Thymus (tissue), 11 donors: Measurements from ENCODE around the gene SMG9. TPM values are rescaled to one million over a fixed set of nuclear protein-coding genes. Genes with fewer than 3 reads are reported as not detected.
A peak's percentile ranks its signal among the peaks of the same experiment; 100 is the strongest.
"Not testable (repeated sequence)": the region's sequence is repeated elsewhere in the genome, so short reads cannot be mapped to it uniquely, and the experiment has no call there.

ENCODE experiments used
- DNase-seq, 9 donors: peaks; one replicate each; pipeline ENCODE4 v3.0.0-alpha.2; 2013; ENCODE audit warnings: low spot score in 9 of 9, low read depth in 6 of 9, missing footprints in 1 of 9
- H3K27ac ChIP-seq, 2 donors: one replicate each; pipeline ENCODE4 v1.5.1; 2013; ENCODE audit warnings: control low read depth in 1 of 2, low read depth in 1 of 2, low read length in 1 of 2, mild to moderate bottlenecking in 1 of 2, moderate library complexity in 1 of 2
- H3K27me3 ChIP-seq, 2 donors: one replicate each; pipeline ENCODE4 v1.5.1; 2013; ENCODE audit warnings: low read length in 1 of 2; ENCODE audit not compliant: control insufficient read depth in 2 of 2, insufficient read depth in 1 of 2
- H3K36me3 ChIP-seq, 2 donors: one replicate each; pipeline ENCODE4 v1.5.1; 2013; ENCODE audit warnings: low read length in 1 of 2, mild to moderate bottlenecking in 1 of 2, moderate library complexity in 1 of 2; ENCODE audit not compliant: control insufficient read depth in 2 of 2, insufficient read depth in 2 of 2
- H3K4me1 ChIP-seq, 2 donors: one replicate each; pipeline ENCODE4 v1.5.1; 2013; ENCODE audit warnings: low read length in 2 of 2; ENCODE audit not compliant: control insufficient read depth in 2 of 2, insufficient read depth in 2 of 2
- H3K4me3 ChIP-seq, 2 donors: one replicate each; pipeline ENCODE4 v1.5.1; 2013; ENCODE audit warnings: low read length in 2 of 2, control low read depth in 1 of 2, mild to moderate bottlenecking in 1 of 2
- H3K9me3 ChIP-seq, 2 donors: one replicate each; pipeline ENCODE4 v1.5.1; 2013; ENCODE audit warnings: low read length in 1 of 2, mild to moderate bottlenecking in 1 of 2; ENCODE audit not compliant: control insufficient read depth in 2 of 2, insufficient read depth in 1 of 2
- whole genome bisulfite sequencing: extraction: QIAGEN DNeasy Blood & Tissue Kit; methylation state at CpG from one replicate; pipeline ENCODE4 v1.1.7; 2013; 5-methylcytosine and 5-hydroxymethylcytosine counted together
- polyA plus RNA-seq: library from polyadenylated mRNA; stranded (reverse); fragments of 200-250 nt; gene quantifications from one replicate; pipeline ENCODE4 v1.2.3, GENCODE V29; 2013
- total RNA-seq: library from RNA; stranded (reverse); fragments of 120-200 nt; gene quantifications from one replicate; pipeline ENCODE4 v1.2.4, GENCODE V29; 2013
- donor health status: healthy.

The SMG9 gene
- total and polyA plus RNA-seq, 2 donors, result 16.0 to 36.9 TPM

- Histone ChIP-seq H3K36me3 (peaks cover 6 to 20% of the 10 kb centered on the region in 2 donors), H3K4me1 (peaks cover 4 to 24% of the 10 kb centered on the region in 2 donors), H3K27ac (peak overlapping the region; percentile 24 to 48)
- not testable (repeated sequence) for DNase-seq, H3K27me3 ChIP-seq, H3K9me3 ChIP-seq, H3K4me3 ChIP-seq
- WGBS, result 92% methylated on average over 8 of the region's 8 CpGs
Measured at GRCh38 chr19:43764684-43765083, 9.9 kb upstream of the SMG9 start.

GRCh38 chr19:43763473-43763939 lies 8.7 kb upstream of the SMG9 start:
- peaks cover 4 to 24% of the 10 kb centered on the region in 2 donors for H3K4me1 ChIP-seq
- H3K4me3 ChIP-seq, result no peak overlapping the region
- no peaks in the 10 kb centered on the region for H3K9me3 ChIP-seq
- no peaks in the 10 kb centered on the region for H3K27me3 ChIP-seq
- H3K36me3 ChIP-seq, result peaks cover 0 to 9% of the 10 kb centered on the region in 2 donors
- no peak for DNase-seq
- H3K27ac ChIP-seq, result no peak overlapping the region
- WGBS, result 92% methylated on average over 3 of the region's 3 CpGs

- H3K27ac ChIP-seq, result no peak overlapping the region
- no peak overlapping the region for H3K4me3 ChIP-seq
- no peak for DNase-seq
- 98% methylated on average over 3 of the region's 3 CpGs for WGBS
- H3K27me3 ChIP-seq, result no peaks in the 10 kb centered on the region
- H3K9me3 ChIP-seq, result no peaks in the 10 kb centered on the region
- H3K36me3 ChIP-seq, result peaks cover 0 to 6% of the 10 kb centered on the region in 2 donors
- H3K4me1 ChIP-seq, result peaks cover 4 to 24% of the 10 kb centered on the region in 2 donors
Measured at GRCh38 chr19:43762814-43763213, 8.1 kb upstream of the SMG9 start.

- Histone ChIP-seq H3K4me3 (no peak overlapping the region), H3K9me3 (no peaks in the 10 kb centered on the region), H3K27ac (no peak overlapping the region), H3K36me3 (peaks cover 0 to 9% of the 10 kb centered on the region in 2 donors), H3K27me3 (no peaks in the 10 kb centered on the region), H3K4me1 (peaks cover 0 to 19% of the 10 kb centered on the region in 2 donors)
- 98% methylated on average over 4 of the region's 4 CpGs for whole genome bisulfite sequencing
- DNase-seq, result no peak
Measured at GRCh38 chr19:43760941-43761340, 6.2 kb upstream of the SMG9 start.

- Histone ChIP-seq H3K4me1 (peaks cover 0 to 9% of the 10 kb centered on the region in 2 donors), H3K27ac (no peak overlapping the region)
- 97% methylated on average over 5 of the region's 5 CpGs for WGBS
Measured at GRCh38 chr19:43759515-43759914, 4.8 kb upstream of the SMG9 start.

GRCh38 chr19:43755256-43755801 lies 567 bp upstream of the SMG9 start:
- Histone ChIP-seq H3K4me3 (peak overlapping the region; percentile 82 to 86), H3K4me1 (peaks cover 9 to 28% of the 10 kb centered on the region in 2 donors), H3K36me3 (peaks cover 6 to 13% of the 10 kb centered on the region in 2 donors), H3K27me3 (no peaks in the 10 kb centered on the region), H3K27ac (peak overlapping the region; percentile 100), H3K9me3 (no peaks in the 10 kb centered on the region)
- WGBS, result under 1% methylated on average over 28 of the region's 28 CpGs
- peak in 8 of 9 donors; percentile 46 to 84 (median 69) for DNase-seq

More at GRCh38 chr19:43759515-43759914, 4.8 kb upstream of the SMG9 start:
- no peaks in the 10 kb centered on the region for H3K27me3 ChIP-seq
- H3K4me3 ChIP-seq, result no peak overlapping the region
- peaks cover 0 to 3% of the 10 kb centered on the region in 2 donors for H3K36me3 ChIP-seq
- H3K9me3 ChIP-seq, result no peaks in the 10 kb centered on the region
- DNase-seq, result no peak

- H3K27ac ChIP-seq, result peak overlapping the region; percentile 100
- no peaks in the 10 kb centered on the region for H3K27me3 ChIP-seq
- H3K9me3 ChIP-seq, result no peaks in the 10 kb centered on the region
- peak in 2 of 9 donors; percentile 33 to 40 for DNase-seq
- peaks cover 9 to 28% of the 10 kb centered on the region in 2 donors for H3K4me1 ChIP-seq
- under 1% methylated on average over 11 of the region's 11 CpGs for WGBS
- peaks cover 16 to 24% of the 10 kb centered on the region in 2 donors for H3K36me3 ChIP-seq
- peak overlapping the region; percentile 82 to 86 for H3K4me3 ChIP-seq
Measured at GRCh38 chr19:43754253-43754502, 584 bp downstream of the SMG9 start.

GRCh38 chr19:43752287-43752875 lies 2.4 kb downstream of the SMG9 start:
- no peak for DNase-seq
- H3K4me1 ChIP-seq, result peaks cover 9 to 28% of the 10 kb centered on the region in 2 donors
- no peaks in the 10 kb centered on the region for H3K9me3 ChIP-seq
- no peak overlapping the region for H3K27ac ChIP-seq
- 97% methylated on average over 6 of the region's 6 CpGs for WGBS
- H3K4me3 ChIP-seq, result no peak overlapping the region
- peaks cover 34 to 39% of the 10 kb centered on the region in 2 donors for H3K36me3 ChIP-seq
- no peaks in the 10 kb centered on the region for H3K27me3 ChIP-seq

- DNase-seq, result no peak
- H3K27me3 ChIP-seq, result no peaks in the 10 kb centered on the region
- peaks cover 41 to 46% of the 10 kb centered on the region in 2 donors for H3K36me3 ChIP-seq
- H3K4me1 ChIP-seq, result peaks cover 9 to 25% of the 10 kb centered on the region in 2 donors
- no peaks in the 10 kb centered on the region for H3K9me3 ChIP-seq
- WGBS, result 99% methylated on average over 4 of the region's 4 CpGs
- no peak overlapping the region for H3K4me3 ChIP-seq
- no peak overlapping the region for H3K27ac ChIP-seq
Measured at GRCh38 chr19:43751466-43752220, 3.1 kb downstream of the SMG9 start.
